WTC11 (cell line): ENCODE data around the gene ZNF417.

Experiments
- CTCF ChIP-seq: fragments of 200-600 bp; IDR thresholded peaks from 2 replicates; pipeline ENCODE4 v1.8.0; 2022; ENCODE audit warnings: antibody characterized with exemption
- GABPB1 ChIP-seq: sonication (generic); formaldehyde crosslinking; IDR thresholded peaks from 2 replicates; pipeline ENCODE4 v1.8.1; 2023; ENCODE audit warnings: mild to moderate bottlenecking, missing genetic modification reagents
- NFYB ChIP-seq: sonication (generic); formaldehyde crosslinking; conservative IDR thresholded peaks from 2 replicates; pipeline ENCODE4 v1.8.0; 2022; ENCODE audit warnings: low read depth, missing genetic modification reagents
- NR1H2 ChIP-seq: sonication (generic); formaldehyde crosslinking; IDR thresholded peaks from 2 replicates; pipeline ENCODE4 v1.9.0; 2021; ENCODE audit warnings: mild to moderate bottlenecking, moderate library complexity, missing genetic modification reagents
- RELA ChIP-seq: sonication (generic); formaldehyde crosslinking; IDR thresholded peaks from 2 replicates; pipeline ENCODE4 v1.8.1; 2022; ENCODE audit warnings: missing genetic modification reagents, mild to moderate bottlenecking, borderline replicate concordance
- SP1 ChIP-seq: sonication (generic); formaldehyde crosslinking; conservative IDR thresholded peaks from 2 replicates; pipeline ENCODE4 v1.8.1; 2022; ENCODE audit warnings: missing genetic modification reagents
- USF2 ChIP-seq: sonication (generic); formaldehyde crosslinking; IDR thresholded peaks from 2 replicates; pipeline ENCODE4 v1.8.1; 2023; ENCODE audit warnings: mild to moderate bottlenecking, missing genetic modification reagents, moderate library complexity
- ZNF317 ChIP-seq: sonication (generic); formaldehyde crosslinking; IDR thresholded peaks from 2 replicates; pipeline ENCODE4 v1.8.1; 2023; ENCODE audit warnings: low read depth, mild to moderate bottlenecking, moderate library complexity, missing genetic modification reagents, borderline replicate concordance

- no peak for TF ChIP-seq USF2
- TF ChIP-seq NFYB (CRISPR knock-in tag), result no peak
- TF ChIP-seq CTCF, result no peak
- no peak for TF ChIP-seq RELA (CRISPR knock-in tag)
- no peak for TF ChIP-seq GABPB1
- TF ChIP-seq ZNF317, result no peak
- no peak for TF ChIP-seq SP1 (CRISPR knock-in tag)
- no peak for TF ChIP-seq NR1H2
Measured at GRCh38 chr19:57900311-57900710, 16.1 kb downstream of the ZNF417 start.
